ENCODE measurements around the gene LYRM1.

Gene LYRM1

GRCh38 chr16:20920799-20921198 lies 20.2 kb downstream of the LYRM1 start:
- Histone ChIP-seq H3K27ac (ENCODE audit: low read depth, low read length) (no peak overlapping the region), H3K27me3 (ENCODE audit: control insufficient read depth, low read length) (no peaks in the 10 kb centered on the region), H3K4me3 (ENCODE audit: low read length) (no peak overlapping the region)

DNA sequence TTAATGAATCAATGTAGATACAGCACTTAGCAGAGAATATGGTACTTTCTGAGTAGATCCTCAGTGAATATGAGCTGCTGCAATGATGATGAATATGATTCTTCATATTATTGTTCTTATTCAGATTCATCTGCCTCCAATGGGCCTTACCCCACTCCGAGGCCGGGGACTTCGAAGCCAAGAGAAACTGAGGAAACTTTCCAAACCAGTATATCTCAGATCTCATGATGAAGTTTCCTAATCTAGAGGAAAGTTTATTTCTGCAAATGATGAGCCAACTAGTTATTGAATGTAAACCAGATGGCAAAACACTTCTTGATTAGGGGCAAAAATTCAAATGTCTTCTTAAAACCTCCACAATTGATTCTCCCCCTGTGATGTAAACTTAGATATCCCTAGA lies 23.3 kb downstream of the LYRM1 start:
- Histone ChIP-seq H4K20me1 (ENCODE audit: control insufficient read depth, insufficient read depth, low read depth, low read length) (no peaks in the 10 kb centered on the region), H3K36me3 (ENCODE audit: control insufficient read depth, low read length) (peaks cover 14% of the 10 kb centered on the region), H3K27me3 (ENCODE audit: control insufficient read depth, low read length) (no peaks in the 10 kb centered on the region), H3K4me1 (ENCODE audit: control insufficient read depth, low read length) (no peaks in the 10 kb centered on the region), H3K9me3 (ENCODE audit: control insufficient read depth, insufficient read depth, low read length) (no peaks in the 10 kb centered on the region), H3K4me2 (ENCODE audit: low read length) (no peak overlapping the region), H3K9me2 (replicated peaks; ENCODE audit: control insufficient read depth, low read length) (no peaks in the 10 kb centered on the region), H3K27ac (ENCODE audit: low read depth, low read length) (no peak overlapping the region), H3F3A (ENCODE audit: control insufficient read depth, insufficient read depth) (no peaks in the 10 kb centered on the region), H3K4me3 (ENCODE audit: low read length) (no peak overlapping the region), H3K79me2 (ENCODE audit: control insufficient read depth, low read length) (no peaks in the 10 kb centered on the region)
- TF ChIP-seq EZH2phosphoT487 (IDR thresholded peaks at IDR 0.05; ENCODE audit: borderline replicate concordance, low read length), result no peak
- TF ChIP-seq, protein P1, sequence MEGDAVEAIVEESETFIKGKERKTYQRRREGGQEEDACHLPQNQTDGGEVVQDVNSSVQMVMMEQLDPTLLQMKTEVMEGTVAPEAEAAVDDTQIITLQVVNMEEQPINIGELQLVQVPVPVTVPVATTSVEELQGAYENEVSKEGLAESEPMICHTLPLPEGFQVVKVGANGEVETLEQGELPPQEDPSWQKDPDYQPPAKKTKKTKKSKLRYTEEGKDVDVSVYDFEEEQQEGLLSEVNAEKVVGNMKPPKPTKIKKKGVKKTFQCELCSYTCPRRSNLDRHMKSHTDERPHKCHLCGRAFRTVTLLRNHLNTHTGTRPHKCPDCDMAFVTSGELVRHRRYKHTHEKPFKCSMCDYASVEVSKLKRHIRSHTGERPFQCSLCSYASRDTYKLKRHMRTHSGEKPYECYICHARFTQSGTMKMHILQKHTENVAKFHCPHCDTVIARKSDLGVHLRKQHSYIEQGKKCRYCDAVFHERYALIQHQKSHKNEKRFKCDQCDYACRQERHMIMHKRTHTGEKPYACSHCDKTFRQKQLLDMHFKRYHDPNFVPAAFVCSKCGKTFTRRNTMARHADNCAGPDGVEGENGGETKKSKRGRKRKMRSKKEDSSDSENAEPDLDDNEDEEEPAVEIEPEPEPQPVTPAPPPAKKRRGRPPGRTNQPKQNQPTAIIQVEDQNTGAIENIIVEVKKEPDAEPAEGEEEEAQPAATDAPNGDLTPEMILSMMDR (IDR thresholded peaks at IDR 0.05; ENCODE audit: low read depth, low read length, poor library complexity, severe bottlenecking), result no peak

More at GRCh38 chr16:20920799-20921198, 20.2 kb downstream of the LYRM1 start:
- H3K36me3 ChIP-seq (ENCODE audit: control insufficient read depth, low read length), result peaks cover 21% of the 10 kb centered on the region
- H3K4me1 ChIP-seq (ENCODE audit: control insufficient read depth, low read length), result peaks cover 16% of the 10 kb centered on the region
- H4K20me1 ChIP-seq (ENCODE audit: control insufficient read depth, insufficient read depth, low read depth, low read length), result no peaks in the 10 kb centered on the region
- H3K9me3 ChIP-seq (ENCODE audit: control insufficient read depth, insufficient read depth, low read length), result no peaks in the 10 kb centered on the region
- peaks cover 8% of the 10 kb centered on the region for H3K79me2 ChIP-seq (ENCODE audit: control insufficient read depth, low read length)
- TF ChIP-seq, protein P1 (IDR thresholded peaks at IDR 0.05; ENCODE audit: low read depth, low read length, poor library complexity, severe bottlenecking), result no peak
- TF ChIP-seq EZH2phosphoT487 (IDR thresholded peaks at IDR 0.05; ENCODE audit: borderline replicate concordance, low read length), result no peak
- no peak overlapping the region for H3K4me2 ChIP-seq (ENCODE audit: low read length)
- H3K9me2 ChIP-seq (replicated peaks; ENCODE audit: control insufficient read depth, low read length), result no peaks in the 10 kb centered on the region
- H3F3A ChIP-seq (ENCODE audit: control insufficient read depth, insufficient read depth), result no peaks in the 10 kb centered on the region

- Histone ChIP-seq H3K79me2 (ENCODE audit: control insufficient read depth, low read length) (no peaks in the 10 kb centered on the region), H3K4me1 (ENCODE audit: control insufficient read depth, low read length) (no peaks in the 10 kb centered on the region), H3K27ac (ENCODE audit: low read depth, low read length) (no peak overlapping the region), H3K27me3 (ENCODE audit: control insufficient read depth, low read length) (no peaks in the 10 kb centered on the region), H3F3A (ENCODE audit: control insufficient read depth, insufficient read depth) (no peaks in the 10 kb centered on the region), H3K9me2 (replicated peaks; ENCODE audit: control insufficient read depth, low read length) (no peaks in the 10 kb centered on the region), H3K36me3 (ENCODE audit: control insufficient read depth, low read length) (peaks cover 9% of the 10 kb centered on the region; the same call in 1 of the 2 replicates), H3K4me3 (ENCODE audit: low read length) (no peak overlapping the region), H4K20me1 (ENCODE audit: control insufficient read depth, insufficient read depth, low read depth, low read length) (no peaks in the 10 kb centered on the region), H3K9me3 (ENCODE audit: control insufficient read depth, insufficient read depth, low read length) (no peaks in the 10 kb centered on the region), H3K4me2 (ENCODE audit: low read length) (no peak overlapping the region)
- TF ChIP-seq, protein P1 (IDR thresholded peaks at IDR 0.05; ENCODE audit: low read depth, low read length, poor library complexity, severe bottlenecking), result no peak
- TF ChIP-seq EZH2phosphoT487 (IDR thresholded peaks at IDR 0.05; ENCODE audit: borderline replicate concordance, low read length), result no peak
Observed at GRCh38 chr16:20925751-20926150, 25.2 kb downstream of the LYRM1 start.
